ENCODE data around the gene SRC.

SRC gene

DNA sequence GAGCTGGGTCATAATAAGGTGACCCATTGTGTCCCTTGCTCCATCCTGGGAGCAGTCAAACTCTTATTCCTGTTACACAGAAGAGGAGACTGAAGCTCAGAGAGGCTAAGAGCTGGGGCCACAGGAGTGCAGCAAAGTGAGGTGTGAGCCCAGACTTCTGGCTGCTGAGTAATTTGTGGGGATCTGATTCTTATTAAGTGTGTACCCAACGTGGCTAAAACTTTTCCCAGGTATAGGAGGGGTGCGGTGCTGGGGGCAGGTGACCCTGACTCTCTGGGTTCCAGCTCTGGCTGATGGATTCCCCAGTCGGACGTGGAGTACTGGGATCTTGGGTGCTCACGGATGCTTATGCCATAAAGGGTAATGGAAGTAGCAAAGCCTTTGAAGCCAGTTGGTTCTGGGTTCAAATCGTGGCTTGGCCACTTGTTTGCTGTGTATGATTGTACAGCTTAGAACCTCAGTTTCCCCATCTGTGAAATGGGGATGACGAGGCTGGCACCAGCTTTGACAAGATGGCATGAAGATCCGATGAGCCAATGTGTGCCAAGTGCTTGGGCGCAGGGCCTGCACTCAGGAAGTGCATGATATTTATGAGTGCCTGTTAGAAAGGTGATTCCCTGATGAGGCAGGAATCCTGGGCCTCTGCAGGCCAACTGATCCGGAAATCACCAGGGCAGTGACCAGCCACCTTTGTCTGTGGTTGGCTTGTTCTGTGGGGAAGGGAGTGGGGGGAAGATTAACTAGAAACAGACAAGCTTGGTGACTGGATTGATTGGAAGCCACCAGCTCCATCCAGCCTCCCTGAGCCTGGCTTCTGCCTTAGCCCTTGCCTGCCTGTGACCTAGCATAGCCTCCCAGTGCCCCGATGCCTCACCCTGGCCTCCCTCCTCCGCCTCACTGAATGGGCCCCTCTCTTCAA lies 6.0 kb downstream of the SRC start:
- no peak for DNase-seq

DNA sequence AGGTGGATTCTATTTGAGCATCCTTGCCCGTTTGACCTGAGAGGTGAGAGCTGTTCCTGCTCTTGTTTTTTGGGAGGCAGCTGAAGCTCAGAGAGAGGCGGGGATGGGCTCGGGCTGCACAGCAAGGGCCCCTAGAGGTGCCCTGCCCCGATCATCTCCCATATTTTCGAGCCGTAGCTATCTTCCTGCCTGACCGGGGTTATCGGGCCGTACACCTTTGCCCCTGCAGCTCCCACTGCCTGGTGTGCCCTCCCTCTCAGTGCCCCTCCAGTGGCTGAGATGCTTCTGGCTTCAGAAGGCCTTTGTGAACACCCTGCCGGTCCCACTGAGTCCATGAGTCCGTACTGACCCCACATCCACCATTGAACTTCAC lies 6.7 kb downstream of the SRC start:
- DNase-seq, result no peak

DNA sequence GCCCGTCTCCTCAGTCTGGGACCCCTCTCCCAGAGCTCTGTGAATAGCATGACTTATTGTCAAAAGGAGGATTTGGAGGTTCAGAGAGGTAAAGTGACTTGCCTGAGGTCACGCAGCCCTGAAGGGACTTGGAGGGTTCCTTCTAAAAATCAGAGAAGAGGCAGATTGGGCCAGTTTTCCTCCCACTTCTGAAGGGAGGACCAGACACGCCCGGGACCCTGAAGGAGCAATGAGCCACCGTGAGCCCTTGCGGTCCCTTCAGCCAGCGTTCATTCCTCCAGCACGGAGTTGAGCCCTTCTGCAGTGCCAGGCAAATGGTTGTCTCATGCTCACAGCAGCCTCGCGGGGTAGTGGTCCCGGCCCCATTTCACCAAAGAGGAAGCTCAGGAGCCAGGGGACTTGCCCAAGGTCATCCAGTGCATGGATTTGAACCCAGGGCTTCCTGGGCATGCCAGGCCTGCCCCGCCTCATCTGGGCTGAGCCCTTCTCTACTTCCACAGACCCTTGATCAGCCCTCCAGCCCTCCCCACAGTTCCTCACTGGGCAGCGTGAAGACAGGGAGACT lies 7.4 kb downstream of the SRC start:
- no peak for DNase-seq

DNA sequence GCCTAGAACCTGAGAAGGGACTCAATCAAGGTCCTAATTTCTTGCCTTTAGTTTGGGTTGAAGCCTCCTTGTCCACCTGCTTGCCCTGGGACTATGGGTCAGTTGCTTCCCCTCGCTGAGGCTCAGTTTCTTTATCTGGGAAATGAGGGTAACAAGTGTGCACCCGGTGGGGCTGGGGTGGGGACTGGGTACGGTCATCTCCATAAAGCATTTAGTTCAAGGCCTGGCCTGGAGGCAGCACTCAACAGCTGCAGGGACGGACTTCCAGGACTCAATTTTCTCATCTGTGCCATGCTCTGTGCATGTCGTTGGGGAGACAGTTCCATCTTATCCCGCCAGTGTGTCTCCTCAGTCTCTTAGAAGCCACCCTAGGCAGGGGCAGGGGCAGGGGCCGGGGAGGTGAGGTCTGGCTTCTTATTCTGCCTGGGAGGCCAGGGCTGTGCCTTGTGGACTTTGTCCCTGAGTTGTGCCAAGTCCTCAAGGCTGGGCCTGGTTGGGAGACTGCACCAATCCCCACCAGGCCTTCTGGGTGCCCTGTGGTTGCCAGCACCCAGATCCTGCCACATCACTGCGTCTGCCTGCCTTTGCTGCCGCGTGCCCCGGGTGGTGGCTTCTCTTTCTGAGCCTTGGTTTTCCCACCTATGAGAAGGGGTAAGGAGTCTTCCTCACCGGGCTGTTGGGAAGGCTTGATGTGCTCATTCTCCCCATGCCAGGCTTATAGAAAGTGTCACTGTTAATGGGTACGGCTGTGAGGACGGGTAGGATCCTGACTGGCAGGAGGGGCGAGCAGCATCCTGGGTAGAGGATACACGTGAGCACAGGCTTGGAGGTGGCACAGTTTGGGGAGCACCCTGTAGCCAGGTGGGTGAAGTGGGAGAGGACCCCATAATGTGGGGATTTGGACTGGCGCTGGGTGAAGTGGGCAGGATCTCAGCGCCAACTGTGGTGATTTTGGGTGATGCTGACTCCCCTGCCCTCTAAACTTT lies 8.6 kb downstream of the SRC start:
- DNase-seq, result no peak

DNA sequence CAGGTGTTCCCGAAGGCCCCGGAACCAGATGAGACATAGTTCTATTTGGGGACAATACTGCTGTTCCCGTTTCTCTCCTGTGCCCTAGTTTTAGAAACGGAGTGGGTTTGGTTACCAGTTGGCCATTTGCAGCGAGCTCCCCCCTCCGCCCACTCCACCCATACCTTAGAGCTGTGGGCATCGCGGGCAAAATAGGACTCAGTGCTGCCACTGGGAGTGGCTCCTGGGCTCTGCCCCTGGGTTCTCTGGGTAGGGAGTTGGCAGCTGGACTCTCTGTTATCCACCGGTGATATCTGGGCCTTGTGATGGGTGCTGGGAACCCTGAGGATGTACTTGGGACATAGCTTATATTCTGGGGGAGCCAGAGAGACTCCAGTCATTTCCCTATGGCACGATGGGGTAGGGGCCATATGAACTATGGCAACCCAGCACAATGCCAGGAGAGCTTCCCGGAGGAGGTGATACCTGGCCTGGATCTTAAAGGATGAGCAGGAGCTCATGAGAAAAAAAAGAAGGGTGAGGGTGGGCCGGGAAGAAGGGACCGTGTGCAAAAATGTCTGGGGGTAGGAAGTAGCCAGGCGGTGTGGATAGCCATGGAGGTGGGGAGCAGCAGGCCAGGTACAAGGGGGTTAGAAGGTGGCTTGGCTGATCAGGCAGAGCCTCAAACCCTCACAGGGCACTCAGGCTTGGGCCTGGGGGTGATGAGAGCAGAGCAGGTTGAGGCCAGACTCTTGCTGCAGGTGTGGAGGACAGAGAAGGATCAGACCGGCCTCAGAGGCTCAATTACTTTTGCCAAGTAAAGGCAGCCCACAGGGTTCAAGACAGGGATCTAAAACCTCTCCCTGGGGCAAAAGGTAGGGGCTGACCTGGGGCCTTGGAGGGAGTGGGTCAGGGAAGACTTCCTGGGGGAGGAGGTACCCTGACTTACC lies 9.6 kb downstream of the SRC start:
- no peak for DNase-seq

DNA sequence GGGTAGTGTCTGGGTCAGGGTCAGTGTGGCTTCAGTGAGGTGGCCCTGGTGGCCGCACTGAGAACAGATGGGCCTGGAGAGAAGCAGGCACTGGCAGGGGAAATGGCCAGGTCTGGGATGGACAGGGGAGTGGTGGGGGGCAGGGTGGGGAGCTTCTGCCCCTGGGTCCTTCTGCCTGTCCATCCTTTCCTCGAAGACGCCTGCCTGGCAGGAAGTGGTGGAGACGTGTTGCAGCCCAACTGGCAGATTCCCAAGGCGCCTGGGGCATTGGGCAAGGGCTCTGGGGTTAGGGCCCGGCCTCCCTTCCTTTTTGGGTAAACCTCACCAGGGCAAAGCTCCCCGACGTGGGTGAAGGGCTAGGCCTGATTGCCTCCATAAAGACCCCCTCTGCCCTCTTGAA lies 10.4 kb downstream of the SRC start:
- DNase-seq, result no peak

DNA sequence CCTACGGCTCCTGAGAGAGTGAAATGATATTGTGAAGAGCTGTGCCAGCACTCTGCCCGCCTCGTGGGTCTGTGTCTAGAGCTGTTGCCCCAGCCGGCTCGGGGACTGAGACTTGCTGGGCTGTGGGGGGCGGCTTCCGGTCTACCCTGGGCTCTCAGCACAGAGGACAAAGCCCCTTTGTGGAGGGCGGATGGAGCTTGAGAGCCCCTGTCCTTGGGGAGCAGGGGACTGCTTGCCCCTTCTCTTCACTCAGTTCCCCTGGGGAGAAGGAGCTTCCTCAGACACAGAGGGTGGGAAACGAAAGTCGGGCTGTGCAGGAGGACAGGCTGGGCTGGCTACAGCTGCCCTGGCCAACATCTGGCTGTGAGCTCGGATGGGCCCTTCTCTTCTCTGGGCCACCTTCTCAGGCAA lies 11.0 kb downstream of the SRC start:
- DNase-seq, result no peak

DNA sequence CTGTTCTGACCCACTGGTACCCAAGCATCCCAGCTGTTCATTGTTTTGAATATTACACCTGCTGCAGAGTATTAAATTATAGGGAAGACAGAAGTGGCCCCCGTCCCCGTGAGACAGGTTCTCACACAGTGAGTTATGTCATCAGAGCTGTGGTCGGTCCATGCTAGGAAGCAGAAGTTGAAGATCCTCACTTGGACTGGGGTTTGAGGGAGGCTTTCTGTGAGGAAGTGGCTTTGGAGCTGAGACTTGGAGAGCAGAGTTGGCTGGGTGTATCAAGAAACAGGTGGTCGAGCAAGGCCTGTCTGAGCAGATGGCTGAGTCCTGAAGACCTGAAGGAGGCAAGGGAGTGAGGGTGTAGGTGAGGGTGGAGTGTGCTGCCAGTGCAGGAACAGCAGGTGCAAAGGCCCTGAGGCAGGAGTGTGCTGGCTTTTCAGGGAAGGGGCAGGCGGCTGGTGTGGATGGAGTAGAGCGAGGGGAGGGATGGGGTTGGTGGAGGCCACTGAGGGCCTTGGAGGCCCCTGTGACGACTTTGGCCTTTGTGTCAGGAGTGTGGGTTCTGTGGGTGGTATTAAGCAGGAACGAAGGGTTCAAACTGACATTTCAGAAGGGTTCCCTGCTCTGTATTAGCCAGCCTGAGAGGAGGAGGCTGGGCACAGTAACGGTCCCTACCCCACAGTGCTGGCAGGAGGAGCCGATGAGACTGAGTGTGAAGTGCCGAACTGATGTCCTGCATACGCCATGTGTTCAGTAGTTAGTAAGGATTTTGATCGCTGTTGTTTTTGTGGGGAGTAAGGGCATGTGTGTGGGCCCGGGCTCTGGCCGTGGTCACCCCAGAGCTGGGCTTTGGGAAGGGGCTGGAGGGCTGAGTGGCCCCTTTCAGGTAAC lies 11.8 kb downstream of the SRC start:
- no peak for DNase-seq

DNA sequence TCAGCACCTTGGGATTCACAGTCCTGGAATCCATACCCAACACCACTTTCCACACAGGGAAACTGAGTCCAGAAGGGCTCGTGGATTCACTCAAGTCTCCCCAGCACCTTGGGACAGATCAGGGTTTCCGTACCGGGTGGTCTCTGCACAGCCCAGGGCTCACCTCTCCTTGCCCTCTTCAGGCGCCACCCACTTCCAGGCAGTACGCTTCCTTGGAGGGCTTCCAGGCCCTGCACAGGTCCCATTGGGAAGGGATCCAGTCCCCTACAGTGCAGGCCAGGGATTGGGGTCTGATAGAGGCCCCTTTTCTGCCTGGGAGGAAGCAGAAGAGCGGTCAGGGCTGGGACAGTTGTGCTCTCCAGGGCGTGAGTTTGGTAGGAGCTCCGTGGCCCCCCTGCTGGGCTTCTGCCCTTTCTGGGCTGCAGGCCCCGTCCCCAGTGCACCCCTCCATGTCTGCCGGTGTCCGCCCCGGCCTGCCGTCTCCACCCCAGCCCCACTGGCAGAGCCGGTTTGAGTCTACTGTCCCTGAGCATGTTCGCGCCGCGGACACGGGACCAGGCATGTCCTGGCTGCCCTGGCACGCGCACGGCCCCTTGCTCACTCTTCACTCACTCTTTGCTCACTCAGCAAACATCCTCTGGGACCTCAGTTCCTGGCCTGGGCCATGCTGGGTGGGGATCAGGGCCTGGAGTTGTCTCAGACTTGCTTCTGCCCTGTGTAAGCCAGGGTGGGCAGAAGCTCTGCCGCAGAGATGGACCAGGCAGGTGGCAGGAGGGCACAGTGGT lies 12.6 kb downstream of the SRC start:
- no peak for DNase-seq

DNA sequence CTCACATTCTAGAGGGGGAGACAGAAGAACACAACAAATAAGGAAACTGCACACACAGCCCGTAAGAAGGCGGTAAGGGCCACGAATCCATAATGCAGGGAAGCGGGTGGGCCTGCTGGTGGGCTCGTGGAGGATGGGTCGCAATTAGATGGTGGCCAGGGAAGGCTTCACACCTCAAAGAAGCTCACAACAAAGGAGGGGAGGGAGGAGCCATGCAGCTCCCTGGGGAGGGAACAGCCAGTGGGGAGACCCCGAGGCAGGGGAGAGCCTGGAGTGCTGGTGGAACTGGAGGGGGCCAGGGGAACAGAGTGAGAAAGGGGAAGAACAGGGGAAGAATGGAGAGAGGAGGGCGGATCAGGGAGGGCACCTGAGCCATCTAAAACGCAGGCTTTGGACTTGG lies 13.4 kb downstream of the SRC start:
- no peak for DNase-seq

DNA sequence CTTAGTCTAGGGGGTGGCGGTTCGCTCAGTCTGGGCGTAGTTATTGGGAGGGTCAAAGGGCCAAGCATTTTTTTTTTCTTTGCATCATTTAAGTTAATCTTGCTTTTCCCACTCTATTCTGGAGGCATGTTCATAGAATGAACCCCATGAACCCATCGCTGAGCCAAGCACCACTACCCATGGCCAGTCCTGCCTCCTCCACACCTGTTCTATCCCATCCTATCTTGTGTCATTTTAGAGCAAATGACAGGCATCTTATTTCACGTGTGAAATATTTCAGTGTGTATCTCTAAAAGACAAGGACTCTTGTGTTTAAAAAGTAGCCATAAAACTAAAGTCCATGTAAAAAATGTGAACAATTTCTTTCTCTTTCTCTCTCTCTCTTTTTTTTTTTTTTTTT lies 13.9 kb downstream of the SRC start:
- no peak for DNase-seq

DNA sequence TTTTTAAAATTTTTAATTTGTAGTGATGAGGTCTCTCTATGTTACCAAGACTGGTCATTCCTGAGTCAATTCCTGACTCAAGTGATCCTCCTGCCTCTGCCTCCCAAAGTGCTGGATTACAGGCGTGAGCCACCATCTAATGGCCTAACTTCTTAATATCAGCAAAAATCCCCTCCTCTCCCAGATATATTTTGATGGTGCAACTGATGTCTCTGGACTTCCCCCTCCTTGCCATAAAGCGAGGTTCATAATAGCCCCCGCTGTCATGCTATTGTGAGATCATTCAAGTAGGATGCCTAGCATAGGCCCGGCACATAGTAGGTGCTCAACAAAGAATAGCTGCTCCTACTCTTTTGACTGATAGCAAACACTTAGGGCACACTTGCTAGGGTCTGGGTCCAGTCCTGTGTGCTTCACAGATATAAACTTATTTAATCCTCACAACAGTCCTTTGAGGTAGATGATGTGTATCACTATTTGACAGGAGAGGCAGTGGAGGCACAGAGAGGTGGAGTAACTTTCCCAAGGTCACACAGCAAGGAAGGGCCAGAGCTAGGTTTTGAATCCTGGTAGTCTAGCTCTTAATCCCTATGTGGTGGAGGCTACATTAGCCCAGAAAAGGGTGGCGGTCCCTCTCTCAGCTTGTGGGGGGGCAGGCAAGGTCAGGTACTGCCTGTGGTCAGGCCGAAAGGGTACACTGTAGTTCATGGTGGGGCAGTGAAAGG lies 14.6 kb downstream of the SRC start:
- no peak for DNase-seq

DNA sequence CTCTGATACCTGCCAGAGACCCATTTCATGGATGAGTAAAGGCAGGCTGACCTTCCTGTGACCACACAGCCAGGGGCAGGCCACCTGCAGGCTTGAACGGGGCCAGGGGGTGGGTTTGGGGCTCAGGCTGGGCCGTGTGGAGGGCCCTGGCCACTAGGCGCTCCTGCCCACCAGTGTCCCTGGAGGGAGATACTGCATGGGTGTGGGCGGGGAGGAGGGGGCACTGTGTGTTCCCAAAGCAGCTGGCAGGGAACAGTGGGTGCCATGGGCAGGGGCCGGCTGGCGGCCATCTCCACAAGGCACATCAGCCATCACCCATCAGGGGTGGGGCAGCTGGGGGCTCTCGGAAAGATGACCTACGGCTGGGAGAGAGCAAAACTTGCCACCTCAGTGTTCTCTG lies 15.4 kb downstream of the SRC start:
- DNase-seq, result no peak

DNA sequence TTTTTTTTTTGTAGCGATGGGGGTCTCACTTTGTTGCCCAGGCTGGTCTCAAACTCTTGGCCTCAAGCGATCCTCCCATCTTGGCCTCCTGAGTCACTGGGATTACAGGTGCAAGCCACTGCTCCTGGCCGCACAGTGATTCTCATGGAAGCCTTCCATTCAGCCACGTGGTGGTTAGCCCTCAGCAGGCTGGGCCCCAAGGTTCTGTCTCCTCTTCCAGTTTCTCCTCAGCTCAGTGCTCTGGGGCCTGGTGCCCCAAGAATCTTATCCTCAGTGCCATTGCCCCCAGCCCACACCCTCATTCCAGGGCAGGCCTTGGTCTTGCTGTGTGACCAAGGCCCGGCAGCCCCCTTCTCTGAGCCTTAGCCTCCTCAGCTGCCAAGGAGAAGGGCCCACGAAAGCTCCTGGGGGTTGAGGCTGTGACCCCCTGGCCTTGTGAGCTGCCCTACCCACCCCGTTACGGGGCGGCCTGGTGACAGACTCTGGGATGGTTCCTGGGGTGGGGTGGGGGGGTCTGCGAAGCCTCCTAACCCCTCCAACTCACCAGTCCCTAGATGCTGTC lies 16.4 kb downstream of the SRC start:
- no peak for DNase-seq

DNA sequence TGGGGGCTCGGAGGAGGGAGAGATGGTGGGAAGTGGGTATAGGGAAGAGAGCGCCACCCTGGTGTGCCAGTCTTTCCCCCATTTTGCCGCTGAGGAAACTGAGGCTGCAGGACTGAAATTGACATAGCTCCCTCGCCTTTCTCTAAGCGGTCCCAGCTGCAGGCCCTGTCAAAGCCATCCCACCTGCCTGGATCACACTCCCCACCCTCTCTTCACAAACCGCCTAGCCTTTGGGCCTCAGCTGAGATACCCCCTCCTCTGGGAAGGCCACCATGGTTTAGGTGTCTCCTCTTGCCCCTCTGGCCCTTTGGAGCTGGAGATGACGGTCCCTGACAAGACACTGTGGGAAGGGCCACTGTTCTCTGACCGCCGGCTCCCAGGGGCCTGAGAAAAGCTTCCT lies 16.9 kb downstream of the SRC start:
- no peak for DNase-seq

DNA sequence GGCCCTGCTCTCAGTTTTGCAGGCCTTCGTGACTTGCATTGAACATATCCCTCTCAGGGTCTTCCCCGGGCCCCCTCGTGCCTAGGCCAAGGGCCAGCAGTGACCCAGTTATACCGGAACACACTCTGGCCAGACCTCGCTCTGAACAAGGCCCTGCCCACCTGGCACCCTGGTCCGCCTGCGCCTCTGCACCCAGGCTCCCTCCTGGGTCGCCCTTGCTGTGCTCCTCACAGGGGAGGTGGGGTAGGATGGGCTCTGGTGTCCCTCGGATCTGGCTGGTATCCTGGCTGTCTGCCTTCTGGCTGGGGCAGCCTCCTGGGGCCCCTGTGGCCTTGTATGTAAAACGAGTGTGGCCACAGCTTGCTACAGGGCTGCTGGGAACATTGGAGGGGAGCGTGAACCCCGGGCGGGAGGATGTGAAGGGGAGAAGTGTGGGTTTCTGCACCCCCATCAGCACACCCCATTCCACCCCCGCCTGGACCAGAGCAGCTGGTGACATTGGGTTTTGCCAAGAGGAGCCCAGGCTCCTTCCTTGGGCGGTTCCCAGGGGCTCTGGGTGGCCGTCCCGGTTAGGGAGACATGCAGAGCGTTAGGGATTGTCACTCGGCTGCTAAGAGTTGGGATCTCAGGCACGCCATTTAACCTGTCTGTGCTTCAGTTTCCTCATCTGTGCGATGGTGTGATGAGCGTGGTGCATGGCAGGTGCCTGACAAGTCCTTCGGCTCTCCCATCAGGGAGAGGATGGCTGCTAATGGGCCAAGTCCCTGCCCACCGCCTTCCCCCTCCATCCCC lies 17.5 kb downstream of the SRC start:
- DNase-seq, result no peak

DNA sequence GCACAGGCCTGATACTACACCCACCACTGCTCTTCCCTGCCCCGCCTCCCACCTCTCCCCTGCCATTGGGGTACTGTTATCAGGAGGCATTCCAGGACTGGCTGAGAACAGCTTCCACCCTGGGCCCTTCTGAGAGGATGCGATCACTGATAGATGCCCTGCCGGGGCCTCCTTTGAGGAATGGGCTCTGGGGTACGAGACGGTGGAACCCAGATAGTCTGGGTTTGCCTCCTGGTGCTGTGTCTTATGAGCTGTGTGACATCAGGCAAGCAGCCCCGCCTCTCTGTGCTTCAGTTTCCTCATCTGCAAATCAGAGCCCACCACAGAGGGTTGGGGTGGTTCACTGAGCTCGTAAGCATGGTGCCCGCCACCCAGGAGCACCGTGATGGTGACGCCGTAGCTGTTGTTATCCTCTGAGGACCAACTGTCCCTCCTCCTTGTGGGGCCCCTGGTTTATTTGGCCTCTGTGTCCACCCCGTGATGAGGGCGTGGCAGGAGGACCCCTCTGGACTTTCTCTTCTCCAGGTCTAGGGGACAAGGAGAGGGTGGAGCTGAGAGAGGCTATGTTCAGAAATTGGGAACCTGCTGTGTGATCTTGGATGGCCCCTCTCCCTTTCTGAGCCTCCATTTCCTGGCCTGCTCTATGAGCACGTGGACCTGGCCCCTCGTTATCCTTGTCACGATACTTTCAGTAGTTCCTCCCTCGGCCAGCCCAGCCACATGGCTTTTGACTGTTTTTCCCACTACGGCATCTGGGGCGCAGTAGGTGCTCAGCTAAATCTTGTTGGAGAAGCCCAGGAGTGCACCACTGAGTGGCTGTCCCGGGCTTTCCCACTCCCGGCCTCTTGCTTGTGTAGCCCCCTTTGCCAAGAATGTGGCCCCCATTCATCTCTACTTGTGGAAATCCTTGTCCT lies 18.3 kb downstream of the SRC start:
- no peak for DNase-seq

DNA sequence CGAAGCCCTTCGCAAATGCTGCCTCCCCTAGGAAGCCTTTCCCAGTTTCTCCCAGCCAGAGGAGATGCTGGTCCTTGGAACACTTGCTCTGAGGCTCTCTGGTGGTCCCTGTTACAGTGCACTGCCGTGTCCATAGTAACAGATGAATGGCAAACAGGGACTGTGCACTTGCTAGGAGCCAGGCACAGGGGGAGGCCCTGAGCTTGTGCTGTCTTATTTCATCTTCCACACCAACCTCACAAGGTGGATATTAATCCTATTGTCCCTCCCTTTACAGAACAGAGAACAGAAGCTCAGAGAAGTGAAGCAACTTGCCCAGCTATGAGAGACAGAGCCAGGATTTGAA lies 19.0 kb downstream of the SRC start:
- no peak for DNase-seq
